CD14-positive monocyte (primary cell): ENCODE measurements around the gene EPB41L5. TPM values are rescaled to one million over a fixed set of nuclear protein-coding genes. Genes with fewer than 3 reads are reported as not detected.
A peak's percentile ranks its signal among the peaks of the same experiment; 100 is the strongest.

ENCODE experiments used
- DNase-seq, 3 donors: peaks; one replicate each; pipeline ENCODE4 v3.0.0-alpha.2; 2011 to 2022
- H2AFZ ChIP-seq: 2 replicates; pipeline ENCODE4 v1.6.0; 2012; ENCODE audit warnings: mild to moderate bottlenecking, low read depth, low read length, inconsistent platforms; ENCODE audit not compliant: insufficient read depth, poor library complexity, severe bottlenecking
- H3K27ac ChIP-seq, 2 donors: 1 replicate in 1 of 2; 2 replicates in 1 of 2; pipeline ENCODE4 v1.5.1; 2012 to 2013; ENCODE audit warnings: low read length in 2 of 2, control low read depth in 1 of 2, inconsistent platforms in 1 of 2, low read depth in 1 of 2, mild to moderate bottlenecking in 1 of 2
- H3K27me3 ChIP-seq, 2 donors: one replicate each; pipeline versions ENCODE4 v1.6.0 to v1.6.1; 2011 to 2013; ENCODE audit warnings: low read length in 2 of 2; ENCODE audit not compliant: control insufficient read depth in 2 of 2, insufficient read depth in 2 of 2
- H3K36me3 ChIP-seq, 2 donors: replicated peaks in 1 of 2; 1 replicate in 1 of 2; 2 replicates in 1 of 2; pipeline versions ENCODE4 v1.5.1 to v1.6.1; 2012 to 2013; ENCODE audit warnings: low read length in 2 of 2, control low read depth in 1 of 2, inconsistent platforms in 1 of 2, mild to moderate bottlenecking in 1 of 2; ENCODE audit not compliant: insufficient read depth in 2 of 2, control insufficient read depth in 1 of 2
- H3K4me1 ChIP-seq, 2 donors: 1 replicate in 1 of 2; 2 replicates in 1 of 2; pipeline versions ENCODE4 v1.5.1 to v1.6.1; 2012 to 2013; ENCODE audit warnings: low read length in 2 of 2, control low read depth in 1 of 2, inconsistent platforms in 1 of 2, mild to moderate bottlenecking in 1 of 2, moderate library complexity in 1 of 2; ENCODE audit not compliant: insufficient read depth in 2 of 2, control insufficient read depth in 1 of 2
- H3K4me2 ChIP-seq: replicated peaks from 2 replicates; pipeline ENCODE3; 2012; ENCODE audit warnings: low read length, moderate library complexity, mild to moderate bottlenecking; ENCODE audit not compliant: poor library complexity, severe bottlenecking; ENCODE audit errors: extremely low read depth
- H3K4me3 ChIP-seq, 3 experiments: fragments of 200-600 bp in 1 of 3; sonication (generic) in 1 of 3; replicated peaks in 1 of 3; 1 replicate in 2 of 3; 2 replicates in 1 of 3; pipeline ENCODE4 v1.5.1; 2011 to 2013; ENCODE audit warnings: low read length in 3 of 3, mild to moderate bottlenecking in 3 of 3, control low read depth in 2 of 3, low read depth in 2 of 3, inconsistent platforms in 1 of 3, moderate library complexity in 1 of 3
- H3K79me2 ChIP-seq: 2 replicates; pipeline ENCODE4 v1.6.0; 2012; ENCODE audit warnings: mild to moderate bottlenecking, control low read depth, inconsistent platforms, low read length, moderate library complexity; ENCODE audit not compliant: insufficient read depth
- H3K9ac ChIP-seq: 2 replicates; pipeline ENCODE4 v1.6.0; 2017; ENCODE audit warnings: low read length, mild to moderate bottlenecking; ENCODE audit not compliant: insufficient read depth, poor library complexity, severe bottlenecking
- H3K9me3 ChIP-seq, 2 donors: replicated peaks in 1 of 2; 1 replicate in 1 of 2; 2 replicates in 1 of 2; pipeline versions ENCODE4 v1.5.1 to v1.6.1; 2012 to 2013; ENCODE audit warnings: low read length in 2 of 2, control low read depth in 1 of 2; ENCODE audit not compliant: control insufficient read depth in 1 of 2, insufficient read depth in 1 of 2
- H4K20me1 ChIP-seq: 2 replicates; pipeline ENCODE4 v1.6.0; 2012; ENCODE audit warnings: mild to moderate bottlenecking, low read length, control low read depth, moderate library complexity; ENCODE audit not compliant: insufficient read depth
- H3K27ac Mint-ChIP-seq, 7 donors: one replicate each; pipeline ENCODE4 v1.8.0; 2020; ENCODE audit warnings: mild to moderate bottlenecking in 7 of 7, mixed read lengths in 7 of 7, moderate library complexity in 6 of 7, inconsistent platforms in 2 of 7
- H3K27me3 Mint-ChIP-seq, 3 donors: one replicate each; pipeline ENCODE4 v1.8.0; 2021 to 2022; ENCODE audit warnings: low read depth in 3 of 3, mild to moderate bottlenecking in 3 of 3, mixed read lengths in 3 of 3, moderate library complexity in 3 of 3, inconsistent platforms in 1 of 3
- H3K36me3 Mint-ChIP-seq, 2 donors: one replicate each; pipeline ENCODE4 v1.8.0; 2020; ENCODE audit warnings: mixed read lengths in 2 of 2, inconsistent platforms in 1 of 2, mild to moderate bottlenecking in 1 of 2
- H3K4me1 Mint-ChIP-seq: one replicate; pipeline ENCODE4 v1.8.0; 2020; ENCODE audit warnings: mild to moderate bottlenecking, mixed read lengths
- H3K4me3 Mint-ChIP-seq, 2 donors: one replicate each; pipeline ENCODE4 v1.8.0; 2020; ENCODE audit warnings: mild to moderate bottlenecking in 2 of 2, mixed read lengths in 2 of 2, moderate library complexity in 1 of 2
- H3K9me3 Mint-ChIP-seq, 7 donors: one replicate each; pipeline ENCODE4 v1.8.0; 2020 to 2022; ENCODE audit warnings: mixed read lengths in 7 of 7, mild to moderate bottlenecking in 6 of 7, moderate library complexity in 6 of 7, inconsistent platforms in 2 of 7
- WGBS: methylation state at CpG from one replicate; pipeline ENCODE4 v1.1.5; 2013; ENCODE audit warnings: missing lambda C conversion rate; ENCODE audit not compliant: insufficient coverage; 5-methylcytosine and 5-hydroxymethylcytosine counted together
- intact Hi-C, 2 donors: fragments of 100-400 bp; cut with micrococcal nuclease; formaldehyde crosslinking; loops; one replicate each; pipeline versions ENCODE4 v1.15.0 to v1.15.1; 2023
- polyA plus RNA-seq, 3 donors: library from polyadenylated mRNA; depleted of rRNA in 1 of 3; unstranded in 2 of 3; stranded (reverse) in 1 of 3; fragments of 300-500 nt in 2 of 3; fragments of >200 nt in 1 of 3; fragmentation: Illumina TruSeq in 2 of 3; gene quantifications; 1 replicate in 2 of 3; 2 replicates in 1 of 3; pipeline ENCODE4 v1.2.3, GENCODE V29; 2012 to 2021
- TF ChIP-seq, protein P1 (sequence below): fragments of 200-600 bp; IDR thresholded peaks from one replicate; pipeline ENCODE4 v1.8.0; 2022; ENCODE audit warnings: antibody characterized with exemption, mild to moderate bottlenecking

The EPB41L5 gene
- polyA plus RNA-seq, 3 donors, result 1.4 to 2.4 (median 2.0) TPM

GRCh38 chr2:120014226-120014980, 1.5 kb downstream of the EPB41L5 start:
- Histone ChIP-seq H3K4me3 (no peak overlapping the region), H2AFZ (no peak overlapping the region), H3K9me3 (no peaks in the 10 kb centered on the region), H3K9ac (no peak overlapping the region), H3K27ac (no peak overlapping the region), H3K4me2 (no peak overlapping the region), H3K4me1 (peaks cover 11 to 15% of the 10 kb centered on the region in 2 donors), H4K20me1 (no peaks in the 10 kb centered on the region), H3K36me3 (no peaks in the 10 kb centered on the region), H3K27me3 (peaks cover 14 to 30% of the 10 kb centered on the region in 2 donors), H3K79me2 (no peaks in the 10 kb centered on the region)
- DNase-seq, result no peak
- intact Hi-C loops, result no loop called here
- no peak overlapping the region for H3K27ac Mint-ChIP-seq
- peaks cover 0 to 5% of the 10 kb centered on the region in 2 donors for H3K36me3 Mint-ChIP-seq
- peak overlapping the region in 1 of 2 donors; percentile 43 for H3K4me3 Mint-ChIP-seq
- TF ChIP-seq, protein P1, sequence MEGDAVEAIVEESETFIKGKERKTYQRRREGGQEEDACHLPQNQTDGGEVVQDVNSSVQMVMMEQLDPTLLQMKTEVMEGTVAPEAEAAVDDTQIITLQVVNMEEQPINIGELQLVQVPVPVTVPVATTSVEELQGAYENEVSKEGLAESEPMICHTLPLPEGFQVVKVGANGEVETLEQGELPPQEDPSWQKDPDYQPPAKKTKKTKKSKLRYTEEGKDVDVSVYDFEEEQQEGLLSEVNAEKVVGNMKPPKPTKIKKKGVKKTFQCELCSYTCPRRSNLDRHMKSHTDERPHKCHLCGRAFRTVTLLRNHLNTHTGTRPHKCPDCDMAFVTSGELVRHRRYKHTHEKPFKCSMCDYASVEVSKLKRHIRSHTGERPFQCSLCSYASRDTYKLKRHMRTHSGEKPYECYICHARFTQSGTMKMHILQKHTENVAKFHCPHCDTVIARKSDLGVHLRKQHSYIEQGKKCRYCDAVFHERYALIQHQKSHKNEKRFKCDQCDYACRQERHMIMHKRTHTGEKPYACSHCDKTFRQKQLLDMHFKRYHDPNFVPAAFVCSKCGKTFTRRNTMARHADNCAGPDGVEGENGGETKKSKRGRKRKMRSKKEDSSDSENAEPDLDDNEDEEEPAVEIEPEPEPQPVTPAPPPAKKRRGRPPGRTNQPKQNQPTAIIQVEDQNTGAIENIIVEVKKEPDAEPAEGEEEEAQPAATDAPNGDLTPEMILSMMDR, result no peak
- H3K4me1 Mint-ChIP-seq, result peaks cover 10% of the 10 kb centered on the region
- H3K9me3 Mint-ChIP-seq, result peaks cover 0 to 2% (median 0%) of the 10 kb centered on the region in 7 donors
- peaks cover 30 to 50% (median 32%) of the 10 kb centered on the region in 3 donors for H3K27me3 Mint-ChIP-seq
- 97% methylated on average over 3 of the region's 8 CpGs for WGBS

- H4K20me1 ChIP-seq, result no peaks in the 10 kb centered on the region
- H3K9me3 Mint-ChIP-seq, result peaks cover 0 to 2% (median 0%) of the 10 kb centered on the region in 7 donors
- H3K9me3 ChIP-seq, result no peaks in the 10 kb centered on the region
- peaks cover 11 to 15% of the 10 kb centered on the region in 2 donors for H3K4me1 ChIP-seq
- H3K9ac ChIP-seq, result no peak overlapping the region
- no peak overlapping the region for H3K4me3 Mint-ChIP-seq
- no peak overlapping the region for H3K27ac Mint-ChIP-seq
- H3K79me2 ChIP-seq, result no peaks in the 10 kb centered on the region
- TF ChIP-seq, protein P1, result no peak
- intact Hi-C loops, result no loop called here
- no peak overlapping the region for H3K4me2 ChIP-seq
- H3K27me3 Mint-ChIP-seq, result peaks cover 22 to 39% (median 29%) of the 10 kb centered on the region in 3 donors
- no peak for DNase-seq
- H3K27ac ChIP-seq, result no peak overlapping the region
- H3K4me1 Mint-ChIP-seq, result peaks cover 10% of the 10 kb centered on the region
- no peaks in the 10 kb centered on the region for H3K36me3 ChIP-seq
- no peak overlapping the region for H3K4me3 ChIP-seq
- no peak overlapping the region for H2AFZ ChIP-seq
- no CpG with 5 or more reads among the region's 3 CpGs for WGBS
- peaks cover 14 to 24% of the 10 kb centered on the region in 2 donors for H3K27me3 ChIP-seq
- H3K36me3 Mint-ChIP-seq, result peaks cover 0 to 4% of the 10 kb centered on the region in 2 donors
Measured at GRCh38 chr2:120016800-120017199, 3.9 kb downstream of the EPB41L5 start.
